HCT116 (cell line): Measurements from ENCODE around the gene DDX54. TPM values are rescaled to one million over a fixed set of nuclear protein-coding genes. Genes with fewer than 3 reads are reported as not detected.

Experiments
- ATAC-seq: fragments of 200-7000 bp; cut with Tn5 transposase; 2 replicates; pipeline ENCODE4 v1.9.1; 2020; ENCODE audit warnings: mild to moderate bottlenecking, moderate library complexity
- BruUV-seq: library from RNA; stranded (reverse); fragments of 400-500 nt; replicated peaks from 2 replicates; lab custom pipeline; 2021; lab: Mats Ljungman, UMichigan
- CTCF ChIA-PET: fragments of 300-600 bp; sonication (Branson Sonifier 250); formaldehyde crosslinking; loops from one replicate; lab custom pipeline; 2021; ENCODE audit warnings: antibody characterized with exemption; lab: Charles Lee
- POLR2A ChIA-PET: fragments of 300-600, 350-600 bp; sonication (Branson Sonifier 250); formaldehyde crosslinking; loops from one replicate; lab custom pipeline; 2021; ENCODE audit warnings: antibody characterized with exemption; lab: Charles Lee
- RAD21 ChIA-PET, 2 experiments: fragments of 300-600 bp; sonication (Branson Sonifier 250); formaldehyde crosslinking; loops; one replicate each; lab custom pipeline; 2023; ENCODE audit warnings: low total read pairs in 2 of 2; ENCODE audit not compliant: uncharacterized antibody in 2 of 2, unreplicated experiment in 2 of 2, low non-redundant PET in 1 of 2; lab: Charles Lee
- DNase-seq: peaks from one replicate; pipeline ENCODE4 v3.0.0-alpha.2; 2010; ENCODE audit warnings: low read depth, low spot score
- H2AFZ ChIP-seq: fragments of 200-600 bp; shearing (Covaris generic), sonication (generic); 2 replicates; pipeline ENCODE4 v1.6.1; 2017; ENCODE audit warnings: low read depth, mixed run types, mixed read lengths, antibody characterized with exemption, low read length; ENCODE audit not compliant: poor library complexity, severe bottlenecking
- H3K27ac ChIP-seq: 2 replicates; pipeline ENCODE4 v1.5.1; 2012; ENCODE audit warnings: low read depth, low read length
- H3K27me3 ChIP-seq: fragments of 200-600 bp; sonication (generic); 2 replicates; pipeline ENCODE4 v1.6.1; 2016; ENCODE audit warnings: mixed run types, low read length, mixed read lengths; ENCODE audit not compliant: insufficient read depth
- H3K36me3 ChIP-seq, 2 experiments: fragments of 200-500 bp in 1 of 2; fragments of 200-600 bp in 1 of 2; sonication (Bioruptor generic) in 1 of 2; sonication (generic) in 1 of 2; 2 replicates each; pipeline versions ENCODE4 v1.5.1 to v1.6.1; 2014 to 2016; ENCODE audit warnings: low read length in 2 of 2, inconsistent platforms in 1 of 2, mixed read lengths in 1 of 2, mixed run types in 1 of 2; ENCODE audit not compliant: insufficient read depth in 2 of 2, control insufficient read depth in 1 of 2
- H3K4me1 ChIP-seq, 2 experiments: fragments of 200-600 bp in 1 of 2; sonication (generic) in 1 of 2; 2 replicates each; pipeline versions ENCODE4 v1.5.1 to v1.6.1; 2012 to 2017; ENCODE audit warnings: low read length in 2 of 2, inconsistent platforms in 1 of 2, mild to moderate bottlenecking in 1 of 2, mixed read lengths in 1 of 2, mixed run types in 1 of 2, moderate library complexity in 1 of 2; ENCODE audit not compliant: insufficient read depth in 2 of 2, control insufficient read depth in 1 of 2
- H3K4me2 ChIP-seq: fragments of 200-600 bp; sonication (generic); 2 replicates; pipeline ENCODE4 v1.6.1; 2017; ENCODE audit warnings: mixed run types, low read length, mixed read lengths
- H3K4me3 ChIP-seq, 2 experiments: fragments of 200-600 bp in 1 of 2; sonication (generic) in 1 of 2; replicated peaks in 1 of 2; 2 replicates each; pipeline ENCODE4 v1.5.1; 2011 to 2016; ENCODE audit warnings: low read length in 2 of 2, control low read depth in 1 of 2, low read depth in 1 of 2, mild to moderate bottlenecking in 1 of 2, mixed read lengths in 1 of 2, mixed run types in 1 of 2
- H3K79me2 ChIP-seq: fragments of 200-600 bp; sonication (generic); 2 replicates; pipeline ENCODE4 v1.6.1; 2017; ENCODE audit warnings: mild to moderate bottlenecking, mixed run types, low read length, moderate library complexity, mixed read lengths; ENCODE audit not compliant: insufficient read depth
- H3K9ac ChIP-seq: fragments of 200-600 bp; sonication (generic); 2 replicates; pipeline ENCODE4 v1.6.1; 2016; ENCODE audit warnings: low read length, mixed read lengths
- H3K9me2 ChIP-seq: fragments of 200-600 bp; sonication (generic), shearing (Covaris generic); 2 replicates; pipeline ENCODE4 v1.6.1; 2017; ENCODE audit warnings: mixed run types, mild to moderate bottlenecking, moderate library complexity; ENCODE audit not compliant: insufficient read depth
- H3K9me3 ChIP-seq, 2 experiments: fragments of 200-500 bp in 1 of 2; fragments of 200-600 bp in 1 of 2; sonication (Bioruptor generic) in 1 of 2; sonication (generic) in 1 of 2; 2 replicates each; pipeline ENCODE4 v1.6.1; 2014 to 2017; ENCODE audit warnings: low read length in 2 of 2, mixed read lengths in 2 of 2, inconsistent platforms in 1 of 2, low read depth in 1 of 2, mild to moderate bottlenecking in 1 of 2, mixed run types in 1 of 2, moderate library complexity in 1 of 2; ENCODE audit not compliant: control insufficient read depth in 1 of 2, insufficient read depth in 1 of 2
- H4K20me1 ChIP-seq: fragments of 200-600 bp; sonication (generic), shearing (Covaris generic); 2 replicates; pipeline ENCODE4 v1.6.1; 2017; ENCODE audit warnings: mixed run types, mild to moderate bottlenecking, moderate library complexity; ENCODE audit not compliant: insufficient read depth
- CBX3 ChIP-seq: IDR thresholded peaks from 2 replicates; pipeline ENCODE4 v1.6.1; 2012; ENCODE audit warnings: low read depth
- EGR1 ChIP-seq: IDR thresholded peaks from 2 replicates; pipeline ENCODE4 v1.6.1; 2012; ENCODE audit warnings: low read depth
- EZH2 ChIP-seq: fragments of 200-600 bp; sonication (generic); IDR thresholded peaks from 2 replicates; pipeline ENCODE4 v1.6.1; 2017; ENCODE audit warnings: antibody characterized with exemption, mixed run types
- FOSL1 ChIP-seq: IDR thresholded peaks from 2 replicates; pipeline ENCODE4 v1.6.1; 2012; ENCODE audit warnings: low read depth
- JUND ChIP-seq: IDR thresholded peaks from 2 replicates; pipeline ENCODE4 v1.6.1; 2012
- MAX ChIP-seq: IDR thresholded peaks from 2 replicates; pipeline ENCODE4 v1.6.1; 2012
- POLR2A ChIP-seq: IDR thresholded peaks from 2 replicates; pipeline ENCODE4 v1.7.0; 2011; ENCODE audit warnings: borderline replicate concordance; ENCODE audit not compliant: insufficient read depth, insufficient read length; ENCODE audit errors: extremely low read depth
- POLR2AphosphoS5 ChIP-seq: IDR thresholded peaks from 2 replicates; pipeline ENCODE4 v1.6.1; 2011; ENCODE audit warnings: mild to moderate bottlenecking, low read depth, low read length, moderate library complexity
- REST ChIP-seq: IDR thresholded peaks from 2 replicates; pipeline ENCODE4 v1.6.1; 2012; ENCODE audit warnings: low read depth
- SIN3A ChIP-seq: IDR thresholded peaks from 2 replicates; pipeline ENCODE4 v1.6.1; 2012; ENCODE audit warnings: low read depth
- SRF ChIP-seq: IDR thresholded peaks from 2 replicates; pipeline ENCODE4 v1.6.1; 2012; ENCODE audit warnings: low read depth
- TCF7L2 ChIP-seq: IDR thresholded peaks from 2 replicates; pipeline ENCODE4 v1.7.0; 2011; ENCODE audit warnings: borderline replicate concordance, inconsistent platforms; ENCODE audit not compliant: insufficient read depth, insufficient read length; ENCODE audit errors: extremely low read depth
- ZBTB33 ChIP-seq: IDR thresholded peaks from 2 replicates; pipeline ENCODE4 v1.6.1; 2011; ENCODE audit warnings: mild to moderate bottlenecking, low read length, moderate library complexity; ENCODE audit not compliant: insufficient replicate concordance; ENCODE audit errors: extremely low read depth
- ZNF274 ChIP-seq: fragments of 200-500 bp; sonication (Bioruptor generic); IDR thresholded peaks from 2 replicates; pipeline ENCODE4 v1.6.1; 2014; ENCODE audit warnings: mild to moderate bottlenecking, low read depth, low read length, inconsistent platforms
- intact Hi-C: fragments of 100-400 bp; cut with micrococcal nuclease; formaldehyde crosslinking; loops from 2 replicates; pipeline ENCODE4 v1.10.0; 2022
- total RNA-seq: library from RNA; stranded (reverse); gene quantifications from one replicate; pipeline ENCODE4 v1.2.1, GENCODE V29; 2021; ENCODE audit not compliant: unreplicated experiment
- TF ChIP-seq, protein P1 (sequence below), 3 experiments: fragments of 200-600 bp in 1 of 3; sonication (generic) in 1 of 3; IDR thresholded peaks in 2 of 3; conservative IDR thresholded peaks in 1 of 3; 2 replicates each; pipeline ENCODE4 v1.5.1; 2012 to 2017; ENCODE audit warnings: low read depth in 2 of 3, low read length in 2 of 3, antibody characterized with exemption in 1 of 3, borderline replicate concordance in 1 of 3, control low read depth in 1 of 3, mild to moderate bottlenecking in 1 of 3, mixed read lengths in 1 of 3, mixed run types in 1 of 3, moderate library complexity in 1 of 3; ENCODE audit not compliant: insufficient read depth in 1 of 3

The DDX54 gene
- total RNA-seq, 1 experiment from 2014 or later: 110 TPM

- TF ChIP-seq ZBTB33 (no peak), MAX (no peak), JUND (no peak), POLR2AphosphoS5 (no peak), SRF (no peak)
These were observed 14.4 kb downstream of the DDX54 start (continued) for GRCh38 chr12:113170926-113171325.

GRCh38 chr12:113170457-113170856 lies 14.8 kb downstream of the DDX54 start:
- no peak overlapping the region for H3K4me2 ChIP-seq
- BruUV-seq: no TSS peak
- RAD21 ChIA-PET: no interaction called here
- intact Hi-C loops: no loop called here
- DNase-seq (no peak), ATAC-seq (no peak)
- no peak overlapping the region for H3K4me3 ChIP-seq
- no peaks in the 10 kb centered on the region for H4K20me1 ChIP-seq
- POLR2A ChIA-PET: no interaction called here
- peaks cover 49 to 52% of the 10 kb centered on the region in 2 experiments for H3K36me3 ChIP-seq
- no peaks in the 10 kb centered on the region for H3K27me3 ChIP-seq
- peaks cover 24% of the 10 kb centered on the region; the same call in 1 of the 2 replicates for H3K79me2 ChIP-seq
- H3K9me3 ChIP-seq: no peaks in the 10 kb centered on the region
- H3K9ac ChIP-seq: no peak overlapping the region
- H3K27ac ChIP-seq: no peak overlapping the region
- no peak overlapping the region for H2AFZ ChIP-seq
- CTCF ChIA-PET: no interaction called here
- no peaks in the 10 kb centered on the region for H3K4me1 ChIP-seq
- H3K9me2 ChIP-seq: no peaks in the 10 kb centered on the region
- TF ChIP-seq EGR1: no peak
- no peak for TF ChIP-seq TCF7L2
- TF ChIP-seq CBX3: no peak
- no peak for TF ChIP-seq FOSL1
- no peak for TF ChIP-seq SRF
- no peak for TF ChIP-seq ZBTB33
- TF ChIP-seq ZNF274: no peak
- no peak for TF ChIP-seq EZH2
- TF ChIP-seq, protein P1, sequence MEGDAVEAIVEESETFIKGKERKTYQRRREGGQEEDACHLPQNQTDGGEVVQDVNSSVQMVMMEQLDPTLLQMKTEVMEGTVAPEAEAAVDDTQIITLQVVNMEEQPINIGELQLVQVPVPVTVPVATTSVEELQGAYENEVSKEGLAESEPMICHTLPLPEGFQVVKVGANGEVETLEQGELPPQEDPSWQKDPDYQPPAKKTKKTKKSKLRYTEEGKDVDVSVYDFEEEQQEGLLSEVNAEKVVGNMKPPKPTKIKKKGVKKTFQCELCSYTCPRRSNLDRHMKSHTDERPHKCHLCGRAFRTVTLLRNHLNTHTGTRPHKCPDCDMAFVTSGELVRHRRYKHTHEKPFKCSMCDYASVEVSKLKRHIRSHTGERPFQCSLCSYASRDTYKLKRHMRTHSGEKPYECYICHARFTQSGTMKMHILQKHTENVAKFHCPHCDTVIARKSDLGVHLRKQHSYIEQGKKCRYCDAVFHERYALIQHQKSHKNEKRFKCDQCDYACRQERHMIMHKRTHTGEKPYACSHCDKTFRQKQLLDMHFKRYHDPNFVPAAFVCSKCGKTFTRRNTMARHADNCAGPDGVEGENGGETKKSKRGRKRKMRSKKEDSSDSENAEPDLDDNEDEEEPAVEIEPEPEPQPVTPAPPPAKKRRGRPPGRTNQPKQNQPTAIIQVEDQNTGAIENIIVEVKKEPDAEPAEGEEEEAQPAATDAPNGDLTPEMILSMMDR (IDR thresholded peaks at IDR 0.05 in 2 of 3, conservative IDR thresholded peaks at IDR 0.05 in 1 of 3; ENCODE audit: borderline replicate concordance in 1 of 3, insufficient read depth in 1 of 3, low read depth in 2 of 3, low read length in 2 of 3): no peak
- no peak for TF ChIP-seq JUND
- TF ChIP-seq MAX: no peak
- TF ChIP-seq SIN3A: no peak
- TF ChIP-seq POLR2A: no peak
- no peak for TF ChIP-seq REST
